NCI-H510A treated with DMSO at 0.1 percent for 48 hours (cell line): ENCODE data around the gene MBTPS2.
"Not testable (repeated sequence)": the region's sequence is repeated elsewhere in the genome, so short reads cannot be mapped to it uniquely, and the experiment has no call there.

Experiments
- DNase-seq: peaks from one replicate; lab custom pipeline; 2025; lab: John Stamatoyannopoulos, UW

Gene MBTPS2

DNA sequence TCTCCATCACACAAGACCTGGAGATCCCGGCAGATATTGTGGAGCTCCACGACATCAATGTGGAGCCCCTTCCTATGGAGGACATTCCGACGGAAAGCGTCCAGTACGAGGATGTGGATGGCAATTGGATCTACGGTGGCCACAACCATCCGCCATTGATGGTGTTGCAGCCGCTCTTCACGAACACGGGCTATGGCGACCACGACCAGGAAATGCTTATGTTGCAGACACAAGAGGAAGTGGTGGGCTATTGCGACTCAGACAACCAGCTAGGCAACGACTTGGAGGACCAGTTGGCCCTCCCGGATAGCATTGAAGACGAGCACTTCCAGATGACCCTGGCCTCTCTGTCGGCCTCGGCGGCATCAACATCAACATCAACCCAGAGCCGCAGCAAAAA lies 17.1 kb downstream of the MBTPS2 start:
- no peak for DNase-seq

DNA sequence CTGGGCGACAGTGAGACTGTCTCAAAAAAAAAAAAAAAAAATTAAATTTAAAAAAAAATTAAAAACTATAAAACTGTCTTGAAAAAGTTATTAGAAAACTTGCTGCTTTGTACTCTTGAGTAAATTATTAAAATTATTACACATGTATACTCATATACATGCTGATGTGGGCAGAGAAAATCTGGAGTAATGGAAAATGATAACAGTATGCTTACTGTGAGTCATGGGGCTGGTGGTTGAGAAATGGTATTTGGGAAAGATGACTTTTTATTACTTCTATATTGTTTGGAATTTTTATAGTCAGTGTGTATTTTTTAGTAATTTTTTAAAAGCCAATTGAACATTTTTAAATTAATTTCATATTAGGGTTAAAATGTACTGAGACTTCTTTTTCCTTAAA lies 23.8 kb downstream of the MBTPS2 start:
- DNase-seq = no peak

DNA sequence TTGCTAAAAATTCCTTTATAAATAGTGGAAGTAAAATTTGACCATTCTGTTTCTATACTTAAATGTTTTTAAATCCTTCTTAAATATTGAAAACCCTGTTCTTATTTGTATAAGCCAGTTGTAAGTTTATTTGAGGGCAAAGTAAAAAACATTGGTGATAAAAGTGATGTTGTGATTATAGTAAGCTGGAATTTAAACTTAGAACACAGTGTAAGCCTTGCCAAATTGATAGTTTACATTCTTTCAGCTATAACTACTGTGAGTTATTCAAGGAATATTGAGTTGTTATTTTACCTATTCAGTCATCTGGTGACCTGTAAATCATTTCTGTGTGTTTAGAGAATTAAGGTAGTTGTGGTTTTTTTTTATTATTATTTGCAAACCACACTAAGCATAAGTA lies 26.0 kb downstream of the MBTPS2 start:
- DNase-seq = no peak

DNA sequence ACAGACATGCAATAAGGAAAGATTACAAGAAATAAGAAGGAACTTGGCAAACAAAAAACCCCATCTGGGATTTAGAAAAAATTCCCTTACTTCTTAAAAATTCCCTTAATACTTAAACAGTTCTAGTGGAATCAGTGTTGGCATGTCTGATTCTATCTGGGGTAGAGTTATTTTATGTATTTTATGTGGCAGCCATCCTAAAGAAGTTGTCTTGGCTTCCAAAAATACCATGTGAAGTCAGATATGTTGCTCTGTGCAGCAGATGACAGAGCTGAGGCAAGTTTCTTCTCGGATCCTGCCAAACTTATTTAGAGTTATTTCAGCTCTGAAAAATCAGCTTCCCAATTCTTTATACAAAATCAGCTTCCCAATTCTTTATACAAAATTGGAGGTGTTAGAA lies 31.1 kb downstream of the MBTPS2 start:
- no peak for DNase-seq

DNA sequence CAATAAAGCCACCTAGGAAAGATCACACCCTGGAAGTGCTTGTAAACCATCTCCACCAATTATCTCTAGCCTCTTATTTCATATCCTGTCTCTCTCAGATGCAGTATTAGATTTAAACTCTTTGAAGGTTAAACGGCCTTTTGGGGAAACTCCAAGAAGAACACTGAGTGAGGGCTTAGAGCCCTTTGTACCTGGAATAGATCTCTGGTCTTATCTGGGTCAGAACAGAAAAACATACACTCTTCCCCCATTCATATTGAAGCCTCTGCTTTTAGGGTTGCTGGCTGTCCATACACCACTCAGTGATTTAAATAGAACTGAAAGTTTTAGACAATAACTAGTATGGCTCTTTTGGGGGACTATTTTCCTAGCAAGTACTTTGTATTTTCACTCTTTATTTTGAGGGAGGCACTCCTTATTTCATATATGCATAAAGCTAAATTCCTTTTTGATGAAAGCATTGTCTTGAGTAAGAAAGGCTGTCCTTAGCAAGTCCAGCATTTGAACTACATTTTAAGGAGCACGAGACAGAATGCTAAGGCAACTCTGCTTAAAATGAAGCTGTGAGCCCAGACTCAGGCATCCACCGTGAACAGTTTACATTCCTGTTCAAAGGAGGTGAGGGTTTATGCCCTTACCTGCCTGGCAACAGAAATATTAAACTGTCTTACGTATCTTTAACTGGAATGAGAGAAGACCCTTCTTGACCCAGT lies 33.8 kb downstream of the MBTPS2 start:
- no peak for DNase-seq

DNA sequence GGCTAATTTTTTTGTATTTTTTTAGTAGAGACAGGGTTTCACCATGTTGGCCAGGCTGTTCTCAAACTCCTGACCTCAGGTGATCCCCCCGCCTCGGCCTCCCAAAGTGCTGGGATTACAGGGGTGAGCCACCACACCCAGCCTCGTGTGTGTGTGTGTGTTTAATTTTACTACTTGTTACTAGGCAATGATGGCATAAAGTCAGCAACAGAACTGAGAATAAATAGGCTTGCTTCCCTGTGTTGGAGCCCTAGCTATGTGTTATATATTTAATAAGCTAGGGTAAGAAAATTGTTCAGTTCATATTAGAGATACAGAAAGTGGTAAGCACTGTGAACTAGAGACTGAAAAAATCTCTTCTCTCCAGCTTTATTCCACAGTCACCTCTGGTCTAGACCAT lies 34.8 kb downstream of the MBTPS2 start:
- DNase-seq = not testable (repeated sequence)

DNA sequence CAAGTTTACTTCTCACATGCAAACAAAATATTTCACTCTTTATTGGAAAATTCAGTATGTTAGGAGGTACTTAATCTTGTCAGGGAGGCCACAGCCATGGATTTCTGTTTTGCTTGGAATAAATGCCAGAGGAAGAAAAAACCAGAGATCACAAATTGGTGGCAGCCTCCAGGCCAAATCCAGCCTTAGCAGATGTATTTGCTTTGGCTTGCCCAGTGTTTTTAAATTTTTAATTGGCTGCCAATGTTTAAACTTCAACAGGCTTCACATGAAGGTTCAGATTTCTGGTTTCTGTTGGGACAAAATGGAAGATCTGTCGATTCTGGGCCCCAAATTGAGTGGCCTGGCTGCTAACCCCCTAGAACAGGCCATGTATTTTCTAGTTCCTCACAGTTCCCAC lies 35.6 kb downstream of the MBTPS2 start:
- DNase-seq = no peak

DNA sequence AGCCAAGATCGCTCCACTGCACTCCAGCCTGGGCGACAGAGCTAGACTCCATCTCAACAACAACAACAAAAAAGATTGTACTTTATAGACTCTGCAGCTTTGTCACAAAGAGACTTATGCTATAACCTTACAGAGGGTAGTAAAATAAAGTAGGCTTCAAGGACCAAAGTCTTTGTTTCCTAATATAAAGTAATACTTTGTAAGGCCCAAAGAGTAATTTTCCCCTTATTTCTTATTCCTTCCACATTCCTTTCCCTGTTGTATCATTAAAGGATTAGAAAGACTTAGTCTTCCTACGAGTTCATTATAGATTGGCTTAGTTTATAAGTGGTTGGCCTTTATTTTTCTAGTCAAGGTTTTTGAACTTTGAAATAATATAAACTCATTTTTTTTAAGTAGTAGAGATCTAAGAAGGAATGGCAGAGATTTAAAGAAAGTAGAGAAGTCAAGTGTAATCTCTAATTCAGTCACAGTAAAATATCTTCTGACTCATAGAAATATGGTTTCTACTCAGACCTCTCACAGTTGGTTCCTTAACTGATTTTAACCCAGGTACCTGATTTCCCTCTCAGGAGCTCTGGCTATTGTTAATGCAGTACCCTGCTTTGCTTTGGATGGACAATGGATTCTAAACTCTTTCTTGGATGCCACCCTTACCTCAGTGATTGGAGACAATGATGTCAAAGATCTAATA lies 42.6 kb downstream of the MBTPS2 start:
- DNase-seq = no peak

DNA sequence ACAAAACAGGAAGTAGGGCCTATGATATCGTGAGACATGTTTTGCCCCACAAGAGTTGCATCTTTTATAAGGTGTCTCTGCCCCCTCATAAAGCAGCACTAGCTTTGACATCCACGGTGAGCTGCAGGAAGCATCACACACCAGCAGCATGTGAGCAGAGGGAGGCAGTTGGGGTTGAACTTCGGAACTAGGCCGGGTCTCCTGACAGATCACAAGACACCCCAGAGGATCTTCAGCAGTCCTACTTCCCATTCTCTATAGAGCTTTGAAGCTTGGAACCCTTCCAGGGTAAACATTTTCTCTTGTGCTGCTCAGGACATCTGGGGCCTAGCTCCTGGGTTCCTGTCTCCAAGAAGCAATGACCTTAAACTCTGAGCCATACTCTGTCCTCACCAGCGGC lies 43.8 kb downstream of the MBTPS2 start:
- DNase-seq = no peak

DNA sequence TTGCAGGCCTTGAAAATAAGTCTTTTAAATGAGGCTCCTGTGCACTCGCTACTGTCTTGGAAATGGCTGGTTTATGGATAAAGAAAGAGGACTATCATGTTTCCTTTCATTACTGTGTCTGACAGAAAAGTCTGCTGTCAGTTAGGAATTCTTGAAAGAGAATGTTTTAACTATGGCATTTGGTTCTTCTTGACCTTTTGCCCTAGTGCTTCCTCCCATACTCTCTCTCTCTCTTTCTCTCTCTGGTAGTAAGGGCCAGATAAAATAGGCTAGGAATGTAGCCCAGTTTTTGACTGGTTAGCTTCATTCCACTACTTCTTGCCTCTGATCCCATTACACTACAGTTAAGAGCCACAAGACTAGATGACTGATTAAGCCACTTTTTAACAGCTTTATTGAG lies 46.2 kb downstream of the MBTPS2 start:
- no peak for DNase-seq

DNA sequence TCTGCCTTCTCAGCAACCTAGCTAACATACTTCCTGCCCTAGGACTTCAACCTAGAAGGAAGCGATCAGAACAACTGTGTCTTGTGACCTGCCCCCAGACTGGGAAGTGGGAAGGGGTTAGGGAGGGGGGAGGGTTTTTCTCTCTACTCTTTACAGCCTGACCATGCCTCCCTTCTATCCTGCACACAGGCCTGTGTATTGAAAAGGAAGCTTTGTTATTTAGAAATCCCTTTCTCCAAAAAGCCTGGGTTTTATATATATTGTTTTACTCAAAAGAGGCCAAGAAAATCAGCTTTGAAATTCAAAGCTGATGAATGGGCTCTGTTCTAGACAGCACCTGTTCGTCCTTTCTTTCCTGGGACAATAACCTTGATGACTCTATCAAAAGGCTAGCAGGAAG lies 65.9 kb downstream of the MBTPS2 start:
- no peak for DNase-seq

DNA sequence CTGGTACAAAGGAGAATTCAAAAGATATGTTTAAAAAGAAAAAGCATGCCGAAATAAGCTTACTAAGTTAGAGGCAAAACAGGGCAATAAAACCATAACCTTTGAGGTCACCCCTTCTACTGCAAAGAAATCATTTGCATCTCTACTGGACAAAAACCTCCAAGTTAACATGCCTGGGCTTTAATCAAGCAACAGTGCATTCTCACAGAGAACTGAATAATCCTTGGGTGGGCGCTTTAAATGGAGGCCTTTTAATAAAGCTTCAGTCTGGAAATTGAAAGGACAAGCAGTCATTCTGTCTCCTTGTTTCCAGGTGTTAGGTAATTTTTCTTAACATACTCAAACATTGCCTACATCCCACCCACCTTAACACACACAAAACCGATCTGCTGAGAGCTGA lies 66.5 kb downstream of the MBTPS2 start:
- DNase-seq = no peak

DNA sequence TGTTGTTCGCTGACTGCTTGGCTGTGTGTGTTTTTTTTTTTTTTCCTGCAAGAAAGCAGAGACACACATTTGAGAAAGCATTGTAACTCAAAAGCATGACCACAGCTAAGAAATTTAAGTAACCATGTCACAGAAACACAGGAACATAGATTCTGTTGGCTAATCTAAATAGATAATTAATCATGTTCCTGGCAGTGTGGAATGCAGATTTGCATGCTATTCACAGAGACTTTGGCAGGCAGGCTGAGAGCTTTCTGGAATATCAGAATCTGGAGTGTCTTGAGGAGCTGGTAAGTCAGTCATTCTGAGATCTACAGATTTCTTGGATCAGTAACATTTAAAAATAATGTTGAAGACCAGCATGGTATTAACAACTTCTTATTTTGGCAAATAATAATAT lies 67.8 kb downstream of the MBTPS2 start:
- DNase-seq = no peak

DNA sequence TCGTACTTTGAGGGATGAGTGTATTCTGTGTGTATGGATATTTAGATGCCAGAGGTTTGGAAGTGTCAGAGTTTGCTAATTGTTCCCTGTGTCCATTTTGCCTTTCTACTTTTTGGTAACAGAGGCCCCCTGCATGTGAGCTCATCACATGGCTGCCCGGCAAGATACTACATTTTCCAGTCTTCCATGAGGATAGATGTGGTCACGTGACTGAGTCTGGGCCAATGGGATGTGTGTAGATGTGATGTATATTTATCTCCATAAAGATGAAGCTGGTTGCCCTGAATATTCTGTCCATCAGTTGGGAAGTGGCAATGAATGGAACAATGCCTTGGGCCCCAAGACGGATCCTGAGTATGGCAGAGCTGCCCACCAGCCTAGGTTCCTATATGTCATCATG lies 72.1 kb downstream of the MBTPS2 start:
- DNase-seq = no peak

DNA sequence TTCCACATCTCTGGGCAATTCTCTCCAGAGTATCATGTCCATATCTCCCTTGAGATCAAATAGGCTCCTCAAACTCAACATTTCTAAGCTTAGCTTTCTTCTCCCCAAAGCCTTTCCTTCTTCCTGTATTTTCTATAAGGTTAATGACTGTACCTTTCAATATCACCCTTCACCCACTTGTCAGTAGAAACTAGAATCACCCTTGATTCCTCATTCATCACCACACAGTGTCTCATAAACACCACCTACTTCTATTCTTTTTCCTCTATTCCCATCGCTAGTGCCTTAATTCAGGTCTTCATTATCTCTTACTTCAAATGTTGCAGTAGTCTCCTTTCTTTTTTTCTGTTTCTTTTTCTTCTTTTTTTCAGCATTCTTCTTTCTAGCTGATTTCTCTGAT lies 72.8 kb downstream of the MBTPS2 start:
- DNase-seq = no peak

DNA sequence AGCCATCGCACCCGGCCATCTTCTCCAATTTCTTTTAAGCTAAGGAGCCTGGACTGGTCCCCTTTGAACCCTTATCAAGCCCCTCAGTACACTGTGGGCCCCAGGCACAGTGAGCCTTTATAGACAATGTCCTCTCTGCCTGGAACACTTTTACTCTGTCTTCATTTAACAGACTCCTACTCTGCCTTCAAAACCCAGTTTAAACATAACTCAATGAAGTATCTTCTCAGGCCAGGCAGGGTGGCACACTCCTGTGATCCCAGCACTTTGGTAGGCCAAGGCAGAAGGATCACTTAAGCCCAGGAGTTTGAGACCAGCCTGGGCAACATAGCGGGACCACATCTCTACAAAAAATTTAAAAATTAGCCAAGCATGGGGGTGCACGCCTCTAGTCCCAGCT lies 73.6 kb downstream of the MBTPS2 start:
- DNase-seq = no peak

DNA sequence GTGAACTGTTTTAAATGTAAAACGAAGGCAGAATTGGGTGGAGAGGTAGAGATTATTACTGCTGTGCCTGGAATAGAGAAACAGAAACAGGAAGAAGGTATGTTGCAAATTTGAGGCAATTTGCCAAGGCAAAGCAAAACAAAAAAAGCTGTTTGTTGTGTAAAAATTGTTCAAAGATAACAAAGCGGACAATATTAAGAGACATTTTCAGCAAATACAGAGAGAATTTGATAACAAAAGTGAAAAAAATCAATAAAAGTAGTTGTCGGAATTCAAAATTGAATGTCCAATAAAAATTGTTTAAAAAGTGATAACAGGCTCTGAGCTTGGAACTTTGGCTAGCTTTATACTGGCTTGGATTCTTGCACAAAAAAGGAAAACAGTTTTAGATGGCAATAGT lies 86.7 kb downstream of the MBTPS2 start:
- no peak for DNase-seq

DNA sequence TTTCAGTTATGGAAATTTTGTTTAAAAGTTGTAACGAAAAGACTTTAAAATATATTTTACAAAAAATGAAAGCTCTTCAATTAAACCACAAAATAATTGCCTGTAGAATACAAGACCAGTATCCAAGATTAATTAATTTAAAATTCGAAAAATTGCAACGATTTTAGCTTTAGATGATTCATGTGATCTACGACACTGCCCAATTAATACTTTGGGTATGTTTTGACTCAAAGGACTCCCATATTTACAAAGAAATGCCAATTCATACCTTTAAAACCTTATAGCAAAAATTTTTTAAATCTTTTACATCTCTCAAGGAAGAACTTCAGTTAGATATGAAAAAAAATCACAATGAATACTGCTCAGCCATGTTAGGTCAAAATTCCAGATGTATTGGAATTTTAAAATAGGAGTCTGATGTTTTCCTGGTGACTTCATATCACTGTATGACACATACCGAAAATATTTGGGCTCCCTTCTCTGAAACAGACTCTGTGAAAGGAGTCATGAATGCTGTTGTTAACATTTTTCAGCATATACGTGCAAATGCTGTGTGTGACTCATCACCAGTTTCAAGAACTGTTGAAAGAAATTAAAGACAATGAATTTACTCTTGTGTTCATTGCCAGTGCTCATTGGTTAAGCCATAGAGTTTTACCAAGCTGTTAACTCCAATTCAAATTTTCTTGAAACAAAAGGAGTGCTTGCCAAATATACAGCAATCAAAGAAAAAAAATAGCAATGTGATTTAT lies 87.3 kb downstream of the MBTPS2 start:
- no peak for DNase-seq

DNA sequence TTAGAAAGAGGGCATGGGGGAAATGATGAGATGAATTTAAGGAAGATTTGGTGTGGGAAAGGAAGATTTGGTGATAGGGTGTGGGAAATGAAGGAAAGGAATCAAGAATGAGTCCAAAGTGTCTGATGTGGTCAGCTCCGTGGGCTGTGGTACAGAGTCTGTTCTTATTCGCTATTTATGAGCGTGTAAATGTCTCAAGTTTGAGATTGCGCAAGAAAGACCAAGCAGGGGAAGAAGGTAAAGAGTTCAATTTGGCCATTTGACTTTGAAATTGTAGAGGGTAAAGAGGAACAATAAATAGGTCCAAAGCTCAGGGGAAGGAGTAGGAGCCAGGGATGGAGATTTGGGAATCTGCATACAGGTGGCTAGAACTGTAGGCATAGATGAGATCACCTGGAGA lies 89.8 kb downstream of the MBTPS2 start:
- DNase-seq = no peak

DNA sequence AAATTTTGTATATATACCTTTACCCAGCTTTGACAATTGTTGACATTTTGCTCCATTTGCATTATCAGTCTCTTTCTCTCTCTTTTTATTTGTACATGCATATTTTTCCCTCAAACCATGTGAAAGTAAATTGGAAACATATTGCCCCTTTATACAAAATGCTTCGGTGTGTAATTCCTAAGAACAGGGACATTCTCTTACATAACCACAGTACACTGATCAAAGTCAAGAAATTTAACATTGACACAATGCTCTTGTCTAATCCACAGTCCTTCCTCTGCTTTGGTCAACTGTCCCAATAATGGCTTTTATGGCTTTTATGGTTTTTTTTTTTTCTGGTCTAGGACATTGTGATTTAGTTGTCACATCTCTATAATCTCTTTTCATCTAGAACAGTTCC lies 91.6 kb downstream of the MBTPS2 start:
- DNase-seq = no peak

DNA sequence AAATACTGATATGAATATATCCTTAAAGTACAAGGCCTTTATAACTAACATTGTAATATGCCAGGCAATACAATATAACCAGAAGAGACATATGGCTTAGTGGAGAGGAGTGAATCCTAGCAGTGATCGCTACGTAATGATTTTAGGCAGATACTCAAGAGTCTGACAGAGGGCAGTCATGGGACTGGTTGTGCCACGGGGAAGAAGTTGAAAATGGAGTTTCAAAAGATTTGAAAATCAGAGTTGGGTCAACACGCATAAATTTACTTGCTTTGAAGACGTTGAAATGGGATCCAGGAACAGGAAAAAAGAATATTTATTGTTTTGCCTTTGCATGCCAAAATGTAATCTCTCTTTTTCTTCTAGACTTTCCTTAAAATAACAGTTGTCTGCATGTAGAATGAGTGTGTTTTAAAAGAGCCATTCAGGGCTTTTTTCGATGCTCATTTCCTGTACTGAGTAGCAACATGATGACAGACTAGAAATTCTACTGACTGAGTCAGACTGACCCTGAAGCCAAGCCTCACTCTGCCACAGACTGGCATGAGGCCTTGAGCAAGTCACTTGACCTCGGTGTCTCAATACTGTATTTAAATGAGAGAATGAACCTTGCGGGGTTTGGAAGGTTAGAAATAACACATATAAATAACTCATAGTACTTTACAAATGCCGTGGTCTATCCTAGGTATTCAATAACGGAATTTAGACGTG lies 93.0 kb downstream of the MBTPS2 start:
- no peak for DNase-seq

DNA sequence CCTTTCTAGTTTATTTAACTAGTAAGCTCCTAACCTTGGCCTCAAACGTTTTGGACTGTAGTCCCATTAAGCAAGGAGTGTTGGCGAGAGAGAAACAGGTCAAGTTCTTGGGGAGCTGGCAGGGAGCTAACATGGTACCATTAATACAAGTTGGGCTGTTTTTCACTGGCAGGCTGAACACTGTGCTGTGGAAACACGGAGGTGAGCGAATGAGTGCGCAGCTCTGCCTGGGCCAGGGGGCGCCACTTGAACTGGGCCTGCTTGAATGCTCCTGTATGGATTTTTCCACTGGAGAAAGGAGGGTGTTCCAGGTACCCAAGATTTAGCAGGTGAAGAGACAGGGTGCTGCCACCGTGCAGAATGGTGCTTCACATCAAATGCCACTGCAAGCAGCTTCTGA lies 93.7 kb downstream of the MBTPS2 start:
- DNase-seq = no peak

DNA sequence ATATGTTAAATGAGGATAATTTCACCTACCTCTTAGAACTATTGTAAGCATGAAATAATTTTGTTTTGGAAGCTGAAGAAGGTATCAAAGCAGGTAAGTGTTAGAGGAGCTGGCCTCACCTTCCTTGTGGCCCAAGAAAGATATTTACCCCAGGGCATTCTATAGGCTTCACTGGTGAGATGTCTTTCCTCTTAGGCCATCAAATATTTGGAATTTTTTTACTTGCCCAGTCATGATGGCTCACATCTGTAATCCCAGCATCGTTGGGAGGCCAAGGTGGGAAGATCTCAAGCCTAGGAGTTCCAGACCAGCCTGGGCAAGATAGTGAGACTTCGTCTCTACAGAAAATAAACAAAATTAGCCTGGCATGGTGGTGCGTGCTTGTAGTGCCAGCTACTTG lies 95.0 kb downstream of the MBTPS2 start:
- DNase-seq = no peak
